Measurements from ENCODE around the gene CPA2. TPM values are rescaled to one million over a fixed set of nuclear protein-coding genes. Genes with fewer than 3 reads are reported as not detected.

The CPA2 gene
- total RNA-seq = not detected in 2 replicates

GRCh38 chr7:130266258-130266960 is at the start of gene CPA2:
Gene CPA2, plus strand, starts transcription at chr7:130266863. Its CDS starts 19 bp downstream, at chr7:130266882.

DNA sequence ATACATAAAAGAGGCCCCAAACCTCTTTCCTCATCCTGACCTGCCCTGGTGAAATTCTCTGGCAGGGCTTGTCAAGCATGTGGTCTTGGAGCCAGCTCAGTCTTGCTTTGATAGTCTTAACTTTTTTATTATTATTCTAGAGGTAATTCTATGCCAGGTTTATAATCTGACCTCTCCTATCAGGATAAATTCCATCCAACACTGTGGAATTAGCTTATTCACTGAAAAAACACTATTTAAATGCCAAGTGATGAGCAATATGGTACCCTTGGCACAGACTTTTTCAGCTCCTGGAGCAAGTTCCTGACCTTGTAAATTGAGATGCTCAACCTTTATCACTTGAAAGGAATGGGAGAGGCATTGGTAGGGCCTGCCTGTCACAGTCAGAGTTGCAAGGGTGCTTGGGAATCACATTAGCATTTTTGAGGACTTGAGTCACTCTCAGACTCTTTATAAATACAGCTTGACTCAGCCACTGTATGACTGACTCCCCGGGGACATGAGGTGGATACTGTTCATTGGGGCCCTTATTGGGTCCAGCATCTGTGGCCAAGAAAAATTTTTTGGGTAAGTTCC is 26.1 kb downstream of the CPA2 start, which contains the start of gene CPA4:
CPA4 (plus strand) TSS at position 480 of the 576 bp plus-strand sequence; CDS start at position 500, 20 bp downstream.

Other genes with a start within 250 kb of the CPA2 start
- 13.0 and 13.8 TPM in 2 replicates for gene ZC3HC1, start 215.5 kb upstream of the CPA2 start, total RNA-seq
- gene KLHDC10, start 196.3 kb upstream of the CPA2 start, total RNA-seq = 27.1 and 32.2 TPM in 2 replicates
- 6.5 and 7.2 TPM in 2 replicates for gene TMEM209, start 61.5 kb upstream of the CPA2 start, total RNA-seq
- not detected in 2 replicates for gene SSMEM1, start 59.0 kb upstream of the CPA2 start, total RNA-seq
- 0.54 TPM in 1 of 2 replicates, not detected in the other for gene CPA4, start 26.3 kb downstream of the CPA2 start, total RNA-seq
- not detected in 2 replicates for gene CPA5, start 78.0 kb downstream of the CPA2 start, total RNA-seq
- not detected in 2 replicates for gene CPA1, start 113.6 kb downstream of the CPA2 start, total RNA-seq
- 2.9 and 4.1 TPM in 2 replicates for gene CEP41, start 174.2 kb downstream of the CPA2 start, total RNA-seq
- gene MEST, start 225.2 kb downstream of the CPA2 start, total RNA-seq = 0.87 and 1.1 TPM in 2 replicates

Data from dermis lymphatic vessel endothelial cell (primary cell).